Measurements from ENCODE around the gene RAB5IF. TPM values are rescaled to one million over a fixed set of nuclear protein-coding genes. Genes with fewer than 3 reads are reported as not detected.

RAB5IF gene
- total and polyA plus RNA-seq, 2 of the 8 experiments (the other 6 are each of a cell fraction or from before 2014, with no cell fraction given), result 95.5 to 148 TPM

DNA sequence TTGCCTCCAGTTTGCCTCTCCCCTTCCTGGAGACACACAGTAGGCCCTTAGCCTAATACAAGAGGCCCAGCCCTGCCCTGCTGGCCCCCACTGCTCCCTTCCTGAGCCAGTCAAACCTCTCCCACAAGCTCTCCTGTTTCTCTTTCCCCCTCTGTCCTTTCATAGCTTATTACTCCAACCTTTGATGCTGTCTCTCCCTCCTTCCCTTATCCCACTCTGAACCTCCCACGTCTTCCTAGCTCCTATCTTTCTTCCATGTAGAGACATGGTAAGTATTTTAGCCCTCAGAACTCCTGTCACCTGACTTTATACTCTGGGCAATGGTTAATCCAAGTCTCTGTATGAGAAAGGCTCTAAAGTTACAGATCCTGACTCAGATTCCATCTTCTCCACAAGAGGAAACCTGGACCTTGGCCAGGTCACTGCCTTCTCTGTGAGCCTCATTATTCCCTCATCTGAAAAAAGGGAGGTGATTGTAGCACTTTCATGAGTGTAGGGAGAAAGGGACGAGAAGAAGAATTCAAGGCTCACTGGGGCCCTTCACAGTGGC, 25.5 kb upstream of the RAB5IF start:
- H2AK5ac ChIP-seq (ENCODE audit: low read depth, low read length), result no peak overlapping the region
- H3K18ac ChIP-seq (ENCODE audit: extremely low read depth, low read length), result no peak overlapping the region
- H4K91ac ChIP-seq (replicated peaks; ENCODE audit: insufficient read length, low read length), result no peak overlapping the region
- H2BK12ac ChIP-seq (ENCODE audit: low read depth, low read length), result no peak overlapping the region
- no peak overlapping the region for H2BK120ac ChIP-seq (replicated peaks; ENCODE audit: low read depth, low read length)
- POLR2A ChIA-PET (ENCODE audit: partially characterized antibody), result interaction anchor here (17.6 to 26.6 kb wide), 2 partner anchors 7 to 14 kb away, joined by 388 read pairs; partner anchors contain the start of genes RAB5IF and TGIF2
- peaks cover 3 to 11% (median 8%) of the 10 kb centered on the region in 4 experiments for H3K4me1 ChIP-seq (replicated peaks in 1 of 4; ENCODE audit: control insufficient read depth in 3 of 4, insufficient read depth in 4 of 4, low read length in 3 of 4)
- H3K36me3 ChIP-seq (ENCODE audit: control insufficient read depth in 2 of 4, insufficient read depth in 4 of 4, low read length in 3 of 4), result peaks cover 4 to 45% (median 22%) of the 10 kb centered on the region in 4 experiments
- H4K8ac ChIP-seq (ENCODE audit: extremely low read depth, insufficient read depth, low read length), result no peak overlapping the region
- H2BK15ac ChIP-seq (ENCODE audit: low read length), result no peak overlapping the region
- no peaks in the 10 kb centered on the region for H3K9me3 ChIP-seq (ENCODE audit: insufficient read depth in 2 of 2, low read depth in 1 of 2, low read length in 1 of 2)
- no peak overlapping the region for H2AFZ ChIP-seq (ENCODE audit: low read length)
- H3K4ac ChIP-seq (replicated peaks; ENCODE audit: insufficient read length, low read depth, low read length), result no peak overlapping the region
- WGBS, 2 experiments (ENCODE audit: extremely low coverage in 1 of 2, insufficient coverage in 1 of 2, insufficient read length in 1 of 2, insufficient replicate concordance in 2 of 2, low coverage in 1 of 2, low lambda C conversion rate in 2 of 2, missing lambda C conversion rate in 1 of 2), result 84% methylated on average over 2 of the region's 2 CpGs; no CpG with 5 or more reads in 1 of the 2 experiments
- H3K27ac ChIP-seq (ENCODE audit: low read depth, low read length), result no peak overlapping the region
- H2BK5ac ChIP-seq (ENCODE audit: low read depth, low read length), result no peak overlapping the region
- DNase-seq (ENCODE audit: low read depth in 1 of 2, low spot score in 2 of 2), result no peak
- peaks cover 15 to 44% of the 10 kb centered on the region in 2 experiments for H3K79me2 ChIP-seq (ENCODE audit: control insufficient read depth in 1 of 2, insufficient read depth in 2 of 2, low read length in 2 of 2)
- CTCF ChIA-PET (ENCODE audit: partially characterized antibody), result interaction anchor here (0.6 to 18.0 kb wide), 6 partner anchors 9 to 633 kb away, joined by 3 to 202 read pairs (median 3); partner anchors contain the start of gene RAB5IF
- H3K23me2 ChIP-seq (ENCODE audit: low read depth, low read length), result peaks cover 5% of the 10 kb centered on the region; the same call in 1 of the 2 replicates
- H2BK20ac ChIP-seq (ENCODE audit: low read length), result no peak overlapping the region
- H3K4me3 ChIP-seq (ENCODE audit: extremely low read depth in 1 of 4, insufficient read depth in 2 of 4, low read depth in 3 of 4, low read length in 4 of 4), result no peak overlapping the region
- H3K27me3 ChIP-seq (replicated peaks in 1 of 4; ENCODE audit: control insufficient read depth in 3 of 4, extremely low read depth in 1 of 4, insufficient read depth in 3 of 4, low read length in 3 of 4), result no peaks in the 10 kb centered on the region
- no peak overlapping the region for H3K56ac ChIP-seq (replicated peaks; ENCODE audit: insufficient read length, low read depth, low read length)
- no peak overlapping the region for H3K23ac ChIP-seq (ENCODE audit: insufficient read length)
- H3K79me1 ChIP-seq (ENCODE audit: low read depth, low read length), result peaks cover 7% of the 10 kb centered on the region
- no peak overlapping the region for H4K5ac ChIP-seq (ENCODE audit: insufficient read length, low read depth, low read length)
- no peak for FAIRE-seq
- no peak overlapping the region for H3K4me2 ChIP-seq (ENCODE audit: insufficient read depth in 1 of 2, low read depth in 2 of 2, low read length in 2 of 2)
- H4K20me1 ChIP-seq (replicated peaks in 1 of 2; ENCODE audit: control insufficient read depth in 1 of 2, insufficient read depth in 2 of 2, low read length in 2 of 2), result peaks cover 3 to 4% of the 10 kb centered on the region in 2 experiments
- no peak overlapping the region for H3K14ac ChIP-seq (ENCODE audit: insufficient read length)
- H3K9ac ChIP-seq (replicated peaks in 1 of 4; ENCODE audit: extremely low read depth in 1 of 4, low read depth in 3 of 4, low read length in 3 of 4), result no peak overlapping the region
- TF ChIP-seq MAFK (IDR thresholded peaks at IDR 0.05; ENCODE audit: low read depth, low read length), result no peak
- TF ChIP-seq EP300 (IDR thresholded peaks at IDR 0.05; ENCODE audit: borderline replicate concordance in 1 of 2, low read depth in 2 of 2, low read length in 2 of 2), result no peak
- TF ChIP-seq POU5F1 (IDR thresholded peaks at IDR 0.05; ENCODE audit: low read depth, low read length), result no peak
- TF ChIP-seq, protein P1, sequence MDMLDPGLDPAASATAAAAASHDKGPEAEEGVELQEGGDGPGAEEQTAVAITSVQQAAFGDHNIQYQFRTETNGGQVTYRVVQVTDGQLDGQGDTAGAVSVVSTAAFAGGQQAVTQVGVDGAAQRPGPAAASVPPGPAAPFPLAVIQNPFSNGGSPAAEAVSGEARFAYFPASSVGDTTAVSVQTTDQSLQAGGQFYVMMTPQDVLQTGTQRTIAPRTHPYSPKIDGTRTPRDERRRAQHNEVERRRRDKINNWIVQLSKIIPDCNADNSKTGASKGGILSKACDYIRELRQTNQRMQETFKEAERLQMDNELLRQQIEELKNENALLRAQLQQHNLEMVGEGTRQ (IDR thresholded peaks at IDR 0.05; ENCODE audit: low read length), result no peak
- TF ChIP-seq TEAD4 (IDR thresholded peaks at IDR 0.05; ENCODE audit: low read depth, low read length), result no peak
- no peak for TF ChIP-seq POLR2AphosphoS5 (IDR thresholded peaks at IDR 0.05; ENCODE audit: low read depth, low read length)
- no peak for TF ChIP-seq SIRT6 (IDR thresholded peaks at IDR 0.05; ENCODE audit: low read length)
- no peak for TF ChIP-seq TAF1 (IDR thresholded peaks at IDR 0.05; ENCODE audit: low read depth, low read length)
- no peak for TF ChIP-seq GABPA (IDR thresholded peaks at IDR 0.05; ENCODE audit: borderline replicate concordance, insufficient read depth, low read length)
- no peak for TF ChIP-seq ASH2L (IDR thresholded peaks at IDR 0.05; ENCODE audit: low read length)
- TF ChIP-seq KDM1A (IDR thresholded peaks at IDR 0.05; ENCODE audit: borderline replicate concordance, low read length), result no peak
- TF ChIP-seq KDM4A (IDR thresholded peaks at IDR 0.05; ENCODE audit: low read depth, low read length, severe bottlenecking), result no peak
